ENCODE results near the gene NCR1.

GRCh38 chr19:54902061-54902460 lies 3.9 kb upstream of the NCR1 start:
- TF ChIP-seq, protein P1, sequence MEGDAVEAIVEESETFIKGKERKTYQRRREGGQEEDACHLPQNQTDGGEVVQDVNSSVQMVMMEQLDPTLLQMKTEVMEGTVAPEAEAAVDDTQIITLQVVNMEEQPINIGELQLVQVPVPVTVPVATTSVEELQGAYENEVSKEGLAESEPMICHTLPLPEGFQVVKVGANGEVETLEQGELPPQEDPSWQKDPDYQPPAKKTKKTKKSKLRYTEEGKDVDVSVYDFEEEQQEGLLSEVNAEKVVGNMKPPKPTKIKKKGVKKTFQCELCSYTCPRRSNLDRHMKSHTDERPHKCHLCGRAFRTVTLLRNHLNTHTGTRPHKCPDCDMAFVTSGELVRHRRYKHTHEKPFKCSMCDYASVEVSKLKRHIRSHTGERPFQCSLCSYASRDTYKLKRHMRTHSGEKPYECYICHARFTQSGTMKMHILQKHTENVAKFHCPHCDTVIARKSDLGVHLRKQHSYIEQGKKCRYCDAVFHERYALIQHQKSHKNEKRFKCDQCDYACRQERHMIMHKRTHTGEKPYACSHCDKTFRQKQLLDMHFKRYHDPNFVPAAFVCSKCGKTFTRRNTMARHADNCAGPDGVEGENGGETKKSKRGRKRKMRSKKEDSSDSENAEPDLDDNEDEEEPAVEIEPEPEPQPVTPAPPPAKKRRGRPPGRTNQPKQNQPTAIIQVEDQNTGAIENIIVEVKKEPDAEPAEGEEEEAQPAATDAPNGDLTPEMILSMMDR (IDR thresholded peaks at IDR 0.05; ENCODE audit: low read depth, low read length): no peak
- TF ChIP-seq EZH2phosphoT487 (IDR thresholded peaks at IDR 0.05; ENCODE audit: low read depth): no peak
